ENCODE results near the gene LRCOL1. TPM values are rescaled to one million over a fixed set of nuclear protein-coding genes. Genes with fewer than 3 reads are reported as not detected.

Gene LRCOL1
- total and polyA plus RNA-seq, 2 experiments from 2014 or later: 1.7 TPM; not detected in 1

GRCh38 chr12:132633398-132633797 is 23.0 kb upstream of the LRCOL1 start:
- H4K20me1 ChIP-seq (replicated peaks; ENCODE audit: insufficient read depth): peaks cover 28% of the 10 kb centered on the region
- H3K4me3 ChIP-seq: no peak overlapping the region
- DNase-seq (ENCODE audit: low spot score): no peak
- no peak overlapping the region for H3K27ac Mint-ChIP-seq
- peaks cover 99% of the 10 kb centered on the region for H3K36me3 Mint-ChIP-seq (ENCODE audit: low read depth)
- no peak for ATAC-seq
- no peaks in the 10 kb centered on the region for H3K4me1 ChIP-seq (ENCODE audit: insufficient read depth)
- no peak overlapping the region for H2AFZ ChIP-seq
- H3K27me3 Mint-ChIP-seq (ENCODE audit: insufficient read depth, low read depth, poor library complexity): peaks cover 14% of the 10 kb centered on the region
- H3F3A ChIP-seq (replicated peaks; ENCODE audit: low read depth): peaks cover 9% of the 10 kb centered on the region; the same call in 1 of the 2 replicates
- H3K9me3 Mint-ChIP-seq: no peaks in the 10 kb centered on the region; the same call in 2 of the 3 replicates
- H3K4me2 ChIP-seq: no peak overlapping the region
- H3K4me3 Mint-ChIP-seq: no peak overlapping the region
- no peak for TF ChIP-seq ZNF331 (CRISPR knock-in tag; IDR thresholded peaks at IDR 0.05; ENCODE audit: low read depth)
- TF ChIP-seq CREB1 (CRISPR knock-in tag; IDR thresholded peaks at IDR 0.05; ENCODE audit: low read depth): no peak
- no peak for TF ChIP-seq STAT1 (IDR thresholded peaks at IDR 0.05; ENCODE audit: unreplicated experiment)
- H3K9me2 ChIP-seq (ENCODE audit: insufficient read depth): no peaks in the 10 kb centered on the region
- no peaks in the 10 kb centered on the region for H3K4me1 Mint-ChIP-seq
- peaks cover 49% of the 10 kb centered on the region for H3K36me3 ChIP-seq (ENCODE audit: insufficient read depth)
- no peak overlapping the region for H3K27ac ChIP-seq (ENCODE audit: low read depth)
- no peaks in the 10 kb centered on the region for H3K79me2 ChIP-seq (replicated peaks; ENCODE audit: insufficient read depth)
- H3K27me3 ChIP-seq (ENCODE audit: insufficient read depth): no peaks in the 10 kb centered on the region

GRCh38 chr12:132632521-132633228 is 22.3 kb upstream of the LRCOL1 start:
- H3K27ac ChIP-seq (ENCODE audit: low read depth): no peak overlapping the region
- H3K36me3 ChIP-seq (ENCODE audit: insufficient read depth): peaks cover 42% of the 10 kb centered on the region
- 0 out of 2 replicates have a peak, but pooled peaks cover 4% of the 10 kb centered on the region for H3F3A ChIP-seq (replicated peaks; ENCODE audit: low read depth)
- no peak overlapping the region for H2AFZ ChIP-seq
- H3K4me2 ChIP-seq: no peak overlapping the region
- Mint-ChIP-seq H3K4me3 (no peak overlapping the region), H3K9me3 (no peaks in the 10 kb centered on the region; the same call in 2 of the 3 replicates), H3K4me1 (no peaks in the 10 kb centered on the region), H3K36me3 (ENCODE audit: low read depth) (peaks cover 95% of the 10 kb centered on the region), H3K27ac (no peak overlapping the region), H3K27me3 (ENCODE audit: insufficient read depth, low read depth, poor library complexity) (peaks cover 14% of the 10 kb centered on the region)
- ATAC-seq (no peak), DNase-seq (ENCODE audit: low spot score) (no peak)
- H3K9me2 ChIP-seq (ENCODE audit: insufficient read depth): no peaks in the 10 kb centered on the region
- H3K4me1 ChIP-seq (ENCODE audit: insufficient read depth): no peaks in the 10 kb centered on the region
- no peaks in the 10 kb centered on the region for H3K79me2 ChIP-seq (replicated peaks; ENCODE audit: insufficient read depth)
- no peak overlapping the region for H3K4me3 ChIP-seq
- H3K27me3 ChIP-seq (ENCODE audit: insufficient read depth): no peaks in the 10 kb centered on the region
- H4K20me1 ChIP-seq (replicated peaks; ENCODE audit: insufficient read depth): peaks cover 25% of the 10 kb centered on the region
- TF ChIP-seq JUNB (IDR thresholded peaks at IDR 0.05; ENCODE audit: unreplicated experiment): no peak
- no peak for TF ChIP-seq EZH2phosphoT487 (IDR thresholded peaks at IDR 0.05; ENCODE audit: unreplicated experiment)
- no peak for TF ChIP-seq ZNF114 (CRISPR knock-in tag; IDR thresholded peaks at IDR 0.05)
- no peak for TF ChIP-seq ZNF462 (CRISPR knock-in tag; IDR thresholded peaks at IDR 0.05)
- TF ChIP-seq CREB1 (CRISPR knock-in tag; IDR thresholded peaks at IDR 0.05; ENCODE audit: low read depth): no peak
- no peak for TF ChIP-seq ZNF331 (CRISPR knock-in tag; IDR thresholded peaks at IDR 0.05; ENCODE audit: low read depth)
- no peak for TF ChIP-seq REST (IDR thresholded peaks at IDR 0.05; ENCODE audit: unreplicated experiment)
- TF ChIP-seq EZH2 (IDR thresholded peaks at IDR 0.05; ENCODE audit: low read depth, unreplicated experiment): no peak
- TF ChIP-seq POLR2AphosphoS5 (IDR thresholded peaks at IDR 0.05; ENCODE audit: low read depth): no peak
